GM23338 (cell line): ENCODE data around the gene MBNL1.

ENCODE experiments used
- CREB1 ChIP-seq: fragments of 250-450 bp; sonication (Bioruptor Pico); IDR thresholded peaks from 2 replicates; pipeline ENCODE4 v1.5.0; 2020; ENCODE audit warnings: low read depth, mild to moderate bottlenecking, moderate library complexity
- CTCF ChIP-seq, 2 experiments: fragments of 200-600 bp in 1 of 2; sonication (generic) in 1 of 2; conservative IDR thresholded peaks; 2 replicates each; pipeline versions ENCODE4 v1.5.1 to v1.6.1; 2016 to 2017; ENCODE audit warnings: antibody characterized with exemption in 2 of 2, low read depth in 2 of 2, mild to moderate bottlenecking in 2 of 2, moderate library complexity in 1 of 2
- EZH2 ChIP-seq: fragments of 200-600 bp; sonication (generic); IDR thresholded peaks from one replicate; pipeline ENCODE4 v1.8.0; 2017; ENCODE audit warnings: antibody characterized with exemption, mild to moderate bottlenecking, low read depth; ENCODE audit not compliant: unreplicated experiment
- POLR2AphosphoS5 ChIP-seq: IDR thresholded peaks from 2 replicates; pipeline ENCODE4 v1.6.1; 2016; ENCODE audit warnings: antibody characterized with exemption, low read depth
- REST ChIP-seq: IDR thresholded peaks from one replicate; pipeline ENCODE4 v1.6.1; 2018; ENCODE audit warnings: antibody characterized with exemption; ENCODE audit not compliant: unreplicated experiment

GRCh38 chr3:152480282-152480953 lies 211.7 kb downstream of the MBNL1 start:
- TF ChIP-seq CTCF (conservative IDR thresholded peaks at IDR 0.05; ENCODE audit: low read depth in 2 of 2) (no peak), REST (no peak), POLR2AphosphoS5 (no peak), EZH2 (no peak), CREB1 (CRISPR knock-in tag) (no peak)
